GM12864 (cell line): ENCODE results near the gene COX7B.

Experiments
- DNase-seq: peaks from one replicate; pipeline ENCODE4 v3.0.0-alpha.2; 2011; ENCODE audit warnings: low read depth
- H3K4me3 ChIP-seq: 2 replicates; pipeline ENCODE4 v1.5.1; 2011; ENCODE audit warnings: mild to moderate bottlenecking, low read depth, low read length, control low read depth
- CTCF ChIP-seq: IDR thresholded peaks from 2 replicates; pipeline ENCODE4 v1.5.1; 2011; ENCODE audit warnings: low read depth, mild to moderate bottlenecking, moderate library complexity, low read length, control low read depth, inconsistent platforms; ENCODE audit errors: missing control alignments

The COX7B gene

GRCh38 chrX:77945910-77946545 lies 46.8 kb downstream of the COX7B start:
- H3K4me3 ChIP-seq, result no peak overlapping the region
- no peak for DNase-seq
- TF ChIP-seq CTCF, result no peak

GRCh38 chrX:77946571-77946970 lies 47.3 kb downstream of the COX7B start:
- H3K4me3 ChIP-seq, result no peak overlapping the region
- TF ChIP-seq CTCF, result no peak
- no peak for DNase-seq

- TF ChIP-seq CTCF, result no peak
Measured at GRCh38 chrX:77949840-77950239, 50.6 kb downstream of the COX7B start.

GRCh38 chrX:77952173-77952572 lies 52.9 kb downstream of the COX7B start:
- TF ChIP-seq CTCF, result no peak
- H3K4me3 ChIP-seq, result no peak overlapping the region
- no peak for DNase-seq

More at GRCh38 chrX:77949840-77950239, 50.6 kb downstream of the COX7B start:
- no peak overlapping the region for H3K4me3 ChIP-seq
- no peak for DNase-seq

GRCh38 chrX:77953302-77953701 lies 54.0 kb downstream of the COX7B start:
- no peak for DNase-seq
- H3K4me3 ChIP-seq, result no peak overlapping the region
- no peak for TF ChIP-seq CTCF

GRCh38 chrX:77953708-77954107 lies 54.4 kb downstream of the COX7B start:
- no peak for TF ChIP-seq CTCF
- no peak for DNase-seq
- no peak overlapping the region for H3K4me3 ChIP-seq
